ENCODE measurements around the gene OR4D11. TPM values are rescaled to one million over a fixed set of nuclear protein-coding genes. Genes with fewer than 3 reads are reported as not detected.

Gene OR4D11
- total RNA-seq, 1 donor: not detected

GRCh38 chr11:59473015-59473414, 30.4 kb upstream of the OR4D11 start, which contains the start of gene OR4D10:
Gene OR4D10 (plus strand): TSS chr11:59473315. CDS start chr11:59477430, 4,115 bp downstream.
- H3K4me1 ChIP-seq (ENCODE audit: insufficient read depth, low read length): no peaks in the 10 kb centered on the region
- DNase-seq (ENCODE audit: insufficient read length, low spot score, missing footprints): no peak
- H3K9me3 ChIP-seq (ENCODE audit: low read depth, low read length): no peaks in the 10 kb centered on the region
- no peaks in the 10 kb centered on the region for H4K20me1 ChIP-seq (ENCODE audit: insufficient read depth, low read length)
- H3K36me3 ChIP-seq (ENCODE audit: insufficient read depth, low read length): no peaks in the 10 kb centered on the region
- no peaks in the 10 kb centered on the region for H3K79me2 ChIP-seq (ENCODE audit: insufficient read depth, low read length)
- H3K27ac ChIP-seq (ENCODE audit: low read depth, low read length): no peak within 1 kb of the TSS
- TF ChIP-seq CTCF (IDR thresholded peaks at IDR 0.05; ENCODE audit: extremely low read depth, low read depth, low read length): no peak
- H3K27me3 ChIP-seq (ENCODE audit: insufficient read depth, low read length): no peaks in the 10 kb centered on the region
- no peak within 1 kb of the TSS for H2AFZ ChIP-seq (ENCODE audit: low read length)
- H3K4me2 ChIP-seq (ENCODE audit: insufficient read depth, low read length): no peak within 1 kb of the TSS
- H3K4me3 ChIP-seq (ENCODE audit: insufficient read depth, low read length): no peak within 1 kb of the TSS

GRCh38 chr11:59475176-59475575, 28.2 kb upstream of the OR4D11 start:
- H3K4me2 ChIP-seq (ENCODE audit: insufficient read depth, low read length): no peak overlapping the region
- no peak for TF ChIP-seq CTCF (IDR thresholded peaks at IDR 0.05; ENCODE audit: extremely low read depth, low read depth, low read length)
- H3K36me3 ChIP-seq (ENCODE audit: insufficient read depth, low read length): no peaks in the 10 kb centered on the region
- H4K20me1 ChIP-seq (ENCODE audit: insufficient read depth, low read length): no peaks in the 10 kb centered on the region
- no peak overlapping the region for H2AFZ ChIP-seq (ENCODE audit: low read length)
- no peaks in the 10 kb centered on the region for H3K79me2 ChIP-seq (ENCODE audit: insufficient read depth, low read length)
- DNase-seq (ENCODE audit: insufficient read length, low spot score, missing footprints): no peak
- H3K9me3 ChIP-seq (ENCODE audit: low read depth, low read length): no peaks in the 10 kb centered on the region
- H3K27ac ChIP-seq (ENCODE audit: low read depth, low read length): no peak overlapping the region
- H3K27me3 ChIP-seq (ENCODE audit: insufficient read depth, low read length): no peaks in the 10 kb centered on the region
- no peaks in the 10 kb centered on the region for H3K4me1 ChIP-seq (ENCODE audit: insufficient read depth, low read length)
- H3K4me3 ChIP-seq (ENCODE audit: insufficient read depth, low read length): no peak overlapping the region

- no peak for DNase-seq (ENCODE audit: insufficient read length, low spot score, missing footprints)
- TF ChIP-seq CTCF (IDR thresholded peaks at IDR 0.05; ENCODE audit: extremely low read depth, low read depth, low read length): no peak
- H3K79me2 ChIP-seq (ENCODE audit: insufficient read depth, low read length): no peaks in the 10 kb centered on the region
- no peaks in the 10 kb centered on the region for H4K20me1 ChIP-seq (ENCODE audit: insufficient read depth, low read length)
- H3K36me3 ChIP-seq (ENCODE audit: insufficient read depth, low read length): no peaks in the 10 kb centered on the region
- H3K27ac ChIP-seq (ENCODE audit: low read depth, low read length): no peak overlapping the region
- no peak overlapping the region for H2AFZ ChIP-seq (ENCODE audit: low read length)
- H3K4me1 ChIP-seq (ENCODE audit: insufficient read depth, low read length): no peaks in the 10 kb centered on the region
- H3K4me2 ChIP-seq (ENCODE audit: insufficient read depth, low read length): no peak overlapping the region
- no peak overlapping the region for H3K4me3 ChIP-seq (ENCODE audit: insufficient read depth, low read length)
- no peaks in the 10 kb centered on the region for H3K9me3 ChIP-seq (ENCODE audit: low read depth, low read length)
- no peaks in the 10 kb centered on the region for H3K27me3 ChIP-seq (ENCODE audit: insufficient read depth, low read length)
Measured at GRCh38 chr11:59479906-59480305, 23.5 kb upstream of the OR4D11 start.

- H3K9me3 ChIP-seq (ENCODE audit: low read depth, low read length): no peaks in the 10 kb centered on the region
- H2AFZ ChIP-seq (ENCODE audit: low read length): no peak overlapping the region
- H3K4me1 ChIP-seq (ENCODE audit: insufficient read depth, low read length): no peaks in the 10 kb centered on the region
- no peak overlapping the region for H3K27ac ChIP-seq (ENCODE audit: low read depth, low read length)
- H3K79me2 ChIP-seq (ENCODE audit: insufficient read depth, low read length): no peaks in the 10 kb centered on the region
- no peaks in the 10 kb centered on the region for H4K20me1 ChIP-seq (ENCODE audit: insufficient read depth, low read length)
- no peaks in the 10 kb centered on the region for H3K36me3 ChIP-seq (ENCODE audit: insufficient read depth, low read length)
- no peak overlapping the region for H3K4me2 ChIP-seq (ENCODE audit: insufficient read depth, low read length)
- no peaks in the 10 kb centered on the region for H3K27me3 ChIP-seq (ENCODE audit: insufficient read depth, low read length)
- no peak for DNase-seq (ENCODE audit: insufficient read length, low spot score, missing footprints)
- TF ChIP-seq CTCF (IDR thresholded peaks at IDR 0.05; ENCODE audit: extremely low read depth, low read depth, low read length): no peak
- no peak overlapping the region for H3K4me3 ChIP-seq (ENCODE audit: insufficient read depth, low read length)
Measured at GRCh38 chr11:59480359-59480758, 23.0 kb upstream of the OR4D11 start.
